Activated CD4-positive, alpha-beta memory T cell treated with anti-CD3 and anti-CD28 coated beads, Interleukin-2, amount 10 ng/mL, durations not matched to agents 7 days and 5 days (primary cell): Measurements from ENCODE around the gene HCN2. TPM values are rescaled to one million over a fixed set of nuclear protein-coding genes. Genes with fewer than 3 reads are reported as not detected.
"Not testable (repeated sequence)": the region's sequence is repeated elsewhere in the genome, so short reads cannot be mapped to it uniquely, and the experiment has no call there.

ENCODE experiments used
- CTCF ChIA-PET: fragments of 350-600 bp; sonication (Branson Sonifier 250); formaldehyde crosslinking; loops from one replicate; lab custom pipeline; 2021; ENCODE audit warnings: antibody characterized with exemption, inconsistent platforms; lab: Charles Lee
- POLR2A ChIA-PET: fragments of 350-600 bp; sonication (Branson Sonifier 250); formaldehyde crosslinking; loops from one replicate; lab custom pipeline; 2021; ENCODE audit warnings: antibody characterized with exemption; lab: Charles Lee
- DNase-seq: peaks from one replicate; pipeline ENCODE4 v3.0.0-alpha.2; 2020
- H3K27ac Mint-ChIP-seq: one replicate; pipeline ENCODE4 v1.8.0; 2021; ENCODE audit warnings: mild to moderate bottlenecking, mixed read lengths
- H3K27me3 Mint-ChIP-seq: one replicate; pipeline ENCODE4 v1.8.0; 2021; ENCODE audit warnings: mixed read lengths
- H3K36me3 Mint-ChIP-seq: one replicate; pipeline ENCODE4 v1.8.0; 2021; ENCODE audit warnings: low read depth, mixed read lengths
- H3K4me1 Mint-ChIP-seq: one replicate; pipeline ENCODE4 v1.8.0; 2021; ENCODE audit warnings: mixed read lengths
- H3K4me3 Mint-ChIP-seq: one replicate; pipeline ENCODE4 v1.8.0; 2021; ENCODE audit warnings: mild to moderate bottlenecking, mixed read lengths
- H3K9me3 Mint-ChIP-seq: one replicate; pipeline ENCODE4 v1.8.0; 2021; ENCODE audit warnings: mixed read lengths
- total RNA-seq, 2 experiments: library from RNA; stranded (reverse); gene quantifications; one replicate each; pipeline ENCODE4 v1.2.3, GENCODE V29; 2021

HCN2 gene
- total RNA-seq, 2 experiments from 2014 or later: 3.1 to 3.5 TPM

GRCh38 chr19:605061-605971 is 15.6 kb downstream of the HCN2 start:
- CTCF ChIA-PET, H3K9me3 Mint-ChIP-seq, H3K4me1 Mint-ChIP-seq, H3K36me3 Mint-ChIP-seq, H3K27ac Mint-ChIP-seq, POLR2A ChIA-PET, H3K27me3 Mint-ChIP-seq, H3K4me3 Mint-ChIP-seq: not testable (repeated sequence)
- DNase-seq: peak; percentile 36

- no peak for DNase-seq
- no peak overlapping the region for H3K27ac Mint-ChIP-seq
- H3K36me3 Mint-ChIP-seq: no peaks in the 10 kb centered on the region
- no peaks in the 10 kb centered on the region for H3K27me3 Mint-ChIP-seq
- H3K9me3 Mint-ChIP-seq: no peaks in the 10 kb centered on the region
- H3K4me1 Mint-ChIP-seq: peaks cover 20% of the 10 kb centered on the region
- CTCF ChIA-PET: no interaction called here
- POLR2A ChIA-PET: no interaction called here
- no peak overlapping the region for H3K4me3 Mint-ChIP-seq
Observed at GRCh38 chr19:607301-608154, 17.8 kb downstream of the HCN2 start.

- CTCF ChIA-PET: no interaction called here
- peaks cover 3% of the 10 kb centered on the region for H3K36me3 Mint-ChIP-seq
- no peak overlapping the region for H3K4me3 Mint-ChIP-seq
- H3K9me3 Mint-ChIP-seq: no peaks in the 10 kb centered on the region
- no peak overlapping the region for H3K27ac Mint-ChIP-seq
- H3K4me1 Mint-ChIP-seq: peaks cover 26% of the 10 kb centered on the region
- H3K27me3 Mint-ChIP-seq: no peaks in the 10 kb centered on the region
- DNase-seq: no peak
- POLR2A ChIA-PET: no interaction called here
Observed at GRCh38 chr19:608155-609003, 18.7 kb downstream of the HCN2 start.

GRCh38 chr19:609004-609346 is 19.3 kb downstream of the HCN2 start:
- H3K9me3 Mint-ChIP-seq: no peaks in the 10 kb centered on the region
- no peak for DNase-seq
- no peaks in the 10 kb centered on the region for H3K27me3 Mint-ChIP-seq
- peaks cover 3% of the 10 kb centered on the region for H3K36me3 Mint-ChIP-seq
- peaks cover 26% of the 10 kb centered on the region for H3K4me1 Mint-ChIP-seq
- no peak overlapping the region for H3K27ac Mint-ChIP-seq
- no peak overlapping the region for H3K4me3 Mint-ChIP-seq
- ChIA-PET CTCF (interaction anchor here (0.6 kb wide), 1 partner anchor 103 kb away, joined by 3 read pairs; no protein-coding TSS in a partner anchor), POLR2A (no interaction called here)

GRCh38 chr19:610071-610800 is 20.6 kb downstream of the HCN2 start:
- Mint-ChIP-seq H3K9me3 (no peaks in the 10 kb centered on the region), H3K27me3 (no peaks in the 10 kb centered on the region), H3K36me3 (peaks cover 13% of the 10 kb centered on the region), H3K27ac (peak overlapping the region; percentile 99), H3K4me3 (peak overlapping the region; percentile 91), H3K4me1 (peaks cover 26% of the 10 kb centered on the region)
- ChIA-PET POLR2A (interaction anchor here (1.0 to 2.5 kb wide), 9 partner anchors 18 to 411 kb away, joined by 3 to 11 read pairs (median 4); partner anchors contain the start of genes POLRMT, RNF126 and RNU6-2), CTCF (interaction anchor here (1.5 to 1.6 kb wide), 2 partner anchors 26 to 99 kb away, joined by 3 to 4 read pairs; no protein-coding TSS in a partner anchor)
- peak; percentile 70 for DNase-seq

- H3K4me3 Mint-ChIP-seq: peak overlapping the region; percentile 91
- H3K36me3 Mint-ChIP-seq: peaks cover 17% of the 10 kb centered on the region
- H3K27me3 Mint-ChIP-seq: no peaks in the 10 kb centered on the region
- DNase-seq: peak; percentile 75
- H3K9me3 Mint-ChIP-seq: no peaks in the 10 kb centered on the region
- peak overlapping the region; percentile 99 for H3K27ac Mint-ChIP-seq
- H3K4me1 Mint-ChIP-seq: peaks cover 29% of the 10 kb centered on the region
- ChIA-PET CTCF (interaction anchor here (1.5 to 1.6 kb wide), 2 partner anchors 27 to 100 kb away, joined by 3 to 4 read pairs; no protein-coding TSS in a partner anchor), POLR2A (interaction anchor here (1.0 to 2.5 kb wide), 9 partner anchors 18 to 410 kb away, joined by 3 to 11 read pairs (median 5); partner anchors contain the start of genes POLRMT, RNF126 and RNU6-2)
Observed at GRCh38 chr19:610801-611480, 21.3 kb downstream of the HCN2 start.

GRCh38 chr19:611481-611868 is 21.8 kb downstream of the HCN2 start:
- H3K4me1 Mint-ChIP-seq: peaks cover 29% of the 10 kb centered on the region
- H3K4me3 Mint-ChIP-seq: peak overlapping the region; percentile 91
- POLR2A ChIA-PET: interaction anchor here (0.6 to 2.5 kb wide), 6 partner anchors 21 to 101 kb away, joined by 3 to 11 read pairs (median 8); partner anchors contain the start of genes POLRMT and RNF126
- peaks cover 17% of the 10 kb centered on the region for H3K36me3 Mint-ChIP-seq
- H3K27me3 Mint-ChIP-seq: no peaks in the 10 kb centered on the region
- DNase-seq: peak; percentile 67
- peak overlapping the region; percentile 99 for H3K27ac Mint-ChIP-seq
- H3K9me3 Mint-ChIP-seq: no peaks in the 10 kb centered on the region
- CTCF ChIA-PET: interaction anchor here (1.0 to 1.6 kb wide), 2 partner anchors 27 to 101 kb away, joined by 3 to 4 read pairs; no protein-coding TSS in a partner anchor

- POLR2A ChIA-PET: no interaction called here
- DNase-seq: no peak
- no peaks in the 10 kb centered on the region for H3K9me3 Mint-ChIP-seq
- peaks cover 17% of the 10 kb centered on the region for H3K36me3 Mint-ChIP-seq
- no peaks in the 10 kb centered on the region for H3K27me3 Mint-ChIP-seq
- CTCF ChIA-PET: no interaction called here
- H3K4me3 Mint-ChIP-seq: no peak overlapping the region
- peaks cover 29% of the 10 kb centered on the region for H3K4me1 Mint-ChIP-seq
- no peak overlapping the region for H3K27ac Mint-ChIP-seq
Observed at GRCh38 chr19:612941-613340, 23.3 kb downstream of the HCN2 start.

- no peak overlapping the region for H3K27ac Mint-ChIP-seq
- H3K27me3 Mint-ChIP-seq: no peaks in the 10 kb centered on the region
- H3K4me3 Mint-ChIP-seq: no peak overlapping the region
- H3K9me3 Mint-ChIP-seq: no peaks in the 10 kb centered on the region
- DNase-seq: no peak
- H3K4me1 Mint-ChIP-seq: peaks cover 29% of the 10 kb centered on the region
- ChIA-PET CTCF (no interaction called here), POLR2A (no interaction called here)
- peaks cover 21% of the 10 kb centered on the region for H3K36me3 Mint-ChIP-seq
Observed at GRCh38 chr19:613732-614567, 24.3 kb downstream of the HCN2 start.

GRCh38 chr19:615619-616018 is 25.9 kb downstream of the HCN2 start:
- CTCF ChIA-PET: no interaction called here
- H3K9me3 Mint-ChIP-seq: no peaks in the 10 kb centered on the region
- peaks cover 22% of the 10 kb centered on the region for H3K4me1 Mint-ChIP-seq
- no peaks in the 10 kb centered on the region for H3K27me3 Mint-ChIP-seq
- H3K27ac Mint-ChIP-seq: no peak overlapping the region
- no peak for DNase-seq
- POLR2A ChIA-PET: no interaction called here
- H3K36me3 Mint-ChIP-seq: peaks cover 27% of the 10 kb centered on the region
- H3K4me3 Mint-ChIP-seq: no peak overlapping the region
